SK-N-MC (cell line): ENCODE measurements around the gene MXRA8.
"Not testable (repeated sequence)": the region's sequence is repeated elsewhere in the genome, so short reads cannot be mapped to it uniquely, and the experiment has no call there.

Experiments
- DNase-seq: peaks from one replicate; pipeline ENCODE4 v3.0.0-alpha.2; 2011; ENCODE audit warnings: low read depth, low spot score
- H3K27ac ChIP-seq: fragments of 200-600 bp; sonication (generic); 2 replicates; pipeline ENCODE4 v1.5.1; 2016; ENCODE audit warnings: mixed run types
- H3K36me3 ChIP-seq: fragments of 200-600 bp; sonication (generic); 2 replicates; pipeline ENCODE4 v1.6.1; 2017; ENCODE audit warnings: antibody characterized with exemption, low read length, mixed read lengths; ENCODE audit not compliant: insufficient read depth
- H3K4me3 ChIP-seq: fragments of 200-600 bp; sonication (generic); 2 replicates; pipeline ENCODE4 v1.5.1; 2016
- H3K9ac ChIP-seq: fragments of 200-600 bp; sonication (generic); 2 replicates; pipeline ENCODE4 v1.8.0; 2017; ENCODE audit warnings: mixed run types, mixed read lengths; ENCODE audit not compliant: insufficient read length
- H3K9me3 ChIP-seq: fragments of 200-600 bp; sonication (generic); 2 replicates; pipeline ENCODE4 v1.6.1; 2017; ENCODE audit warnings: low read depth, mild to moderate bottlenecking, antibody characterized with exemption, low read length, moderate library complexity, mixed read lengths
- EZH2 ChIP-seq: fragments of 200-600 bp; sonication (generic); IDR thresholded peaks from one replicate; pipeline ENCODE4 v1.6.1; 2017; ENCODE audit warnings: antibody characterized with exemption
- FOXP2 ChIP-seq: optimal IDR thresholded peaks from 2 replicates; pipeline ENCODE3; 2011; ENCODE audit warnings: mild to moderate bottlenecking, moderate library complexity; ENCODE audit not compliant: insufficient read depth; ENCODE audit errors: extremely low read length, control extremely low read depth
- POLR2AphosphoS5 ChIP-seq: IDR thresholded peaks from 2 replicates; pipeline ENCODE4 v1.6.1; 2012; ENCODE audit warnings: mild to moderate bottlenecking, low read depth, low read length, borderline replicate concordance

MXRA8 gene

GRCh38 chr1:1373051-1373814 lies 14.9 kb upstream of the MXRA8 start:
- DNase-seq = no peak
- TF ChIP-seq POLR2AphosphoS5 = no peak
- TF ChIP-seq EZH2 = no peak
- TF ChIP-seq FOXP2 = no peak
- Histone ChIP-seq H3K9ac (peak overlapping the region; percentile 96), H3K36me3 (no peaks in the 10 kb centered on the region; the same call in 1 of the 2 replicates), H3K27ac (no peak overlapping the region), H3K9me3 (no peaks in the 10 kb centered on the region), H3K4me3 (peak overlapping the region; percentile 87)

GRCh38 chr1:1371746-1372711 lies 13.7 kb upstream of the MXRA8 start:
- Histone ChIP-seq H3K9me3 (0 out of 2 replicates have a peak, but pooled peaks cover 3% of the 10 kb centered on the region), H3K27ac (no peak overlapping the region), H3K36me3 (no peaks in the 10 kb centered on the region; the same call in 1 of the 2 replicates), H3K4me3 (no peak overlapping the region), H3K9ac (no peak overlapping the region)
- TF ChIP-seq FOXP2 (no peak), POLR2AphosphoS5 (no peak), EZH2 (no peak)
- no peak for DNase-seq

GRCh38 chr1:1371364-1371745 lies 13.0 kb upstream of the MXRA8 start:
- Histone ChIP-seq H3K36me3 (no peaks in the 10 kb centered on the region; the same call in 1 of the 2 replicates), H3K4me3 (no peak overlapping the region), H3K27ac (no peak overlapping the region), H3K9ac (no peak overlapping the region), H3K9me3 (0 out of 2 replicates have a peak, but pooled peaks cover 3% of the 10 kb centered on the region)
- no peak for DNase-seq
- TF ChIP-seq POLR2AphosphoS5 = no peak
- TF ChIP-seq EZH2 = no peak
- no peak for TF ChIP-seq FOXP2

GRCh38 chr1:1370771-1371300 lies 12.5 kb upstream of the MXRA8 start:
- Histone ChIP-seq H3K4me3 (no peak overlapping the region), H3K27ac (no peak overlapping the region), H3K9ac (no peak overlapping the region), H3K9me3 (0 out of 2 replicates have a peak, but pooled peaks cover 3% of the 10 kb centered on the region), H3K36me3 (no peaks in the 10 kb centered on the region; the same call in 1 of the 2 replicates)
- DNase-seq = no peak
- TF ChIP-seq FOXP2 = no peak
- TF ChIP-seq POLR2AphosphoS5 = no peak
- TF ChIP-seq EZH2 = no peak

- H3K36me3 ChIP-seq, H3K9me3 ChIP-seq, DNase-seq, H3K9ac ChIP-seq, H3K27ac ChIP-seq, H3K4me3 ChIP-seq: not testable (repeated sequence)
Observed at GRCh38 chr1:1370094-1370493, 11.7 kb upstream of the MXRA8 start.

- 0 out of 2 replicates have a peak, but pooled peaks cover 3% of the 10 kb centered on the region for H3K9me3 ChIP-seq
- no peak overlapping the region for H3K9ac ChIP-seq
- no peaks in the 10 kb centered on the region for H3K36me3 ChIP-seq
- no peak overlapping the region for H3K4me3 ChIP-seq
- no peak overlapping the region for H3K27ac ChIP-seq
- DNase-seq = no peak
- TF ChIP-seq FOXP2 (no peak), EZH2 (no peak), POLR2AphosphoS5 (no peak)
Observed at GRCh38 chr1:1367315-1367714, 9.0 kb upstream of the MXRA8 start.

GRCh38 chr1:1366699-1367066 lies 8.3 kb upstream of the MXRA8 start:
- DNase-seq = no peak

GRCh38 chr1:1365875-1366698 lies 7.7 kb upstream of the MXRA8 start:
- Histone ChIP-seq H3K4me3 (no peak overlapping the region), H3K27ac (no peak overlapping the region), H3K9me3 (0 out of 2 replicates have a peak, but pooled peaks cover 3% of the 10 kb centered on the region), H3K9ac (no peak overlapping the region), H3K36me3 (no peaks in the 10 kb centered on the region)
- no peak for DNase-seq
- no peak for TF ChIP-seq POLR2AphosphoS5
- TF ChIP-seq EZH2 = no peak
- TF ChIP-seq FOXP2 = no peak

More at GRCh38 chr1:1366699-1367066, 8.3 kb upstream of the MXRA8 start:
- no peak overlapping the region for H3K27ac ChIP-seq
- H3K36me3 ChIP-seq = no peaks in the 10 kb centered on the region
- TF ChIP-seq EZH2 = no peak
- TF ChIP-seq POLR2AphosphoS5 = no peak
- TF ChIP-seq FOXP2 = no peak
- no peak overlapping the region for H3K4me3 ChIP-seq
- H3K9ac ChIP-seq = no peak overlapping the region
- 0 out of 2 replicates have a peak, but pooled peaks cover 3% of the 10 kb centered on the region for H3K9me3 ChIP-seq
